Natural killer cell (primary cell): ENCODE data around the gene AKT1. TPM values are rescaled to one million over a fixed set of nuclear protein-coding genes. Genes with fewer than 3 reads are reported as not detected.

Experiments
- ATAC-seq, 3 donors: fragments of 150-1000 bp in 2 of 3; fragments of 200-7000 bp in 1 of 3; cut with Tn5 transposase; 1 replicate in 1 of 3; 2 replicates in 2 of 3; pipeline ENCODE4 v1.10.0; 2021; ENCODE audit warnings: mild to moderate bottlenecking in 2 of 3, moderate library complexity in 2 of 3
- DNase-seq, 2 donors: peaks; one replicate each; pipeline versions ENCODE4 v3.0.0 to v3.0.0-alpha.2; 2013 to 2021; ENCODE audit warnings: mixed read lengths in 1 of 2
- H3K27ac ChIP-seq: one replicate; pipeline ENCODE4 v1.5.1; 2013; ENCODE audit warnings: mild to moderate bottlenecking, low read length
- H3K27me3 ChIP-seq: one replicate; pipeline ENCODE4 v1.6.1; 2013; ENCODE audit warnings: low read length; ENCODE audit not compliant: control insufficient read depth, insufficient read depth
- H3K36me3 ChIP-seq: one replicate; pipeline ENCODE4 v1.6.1; 2013; ENCODE audit warnings: low read length; ENCODE audit not compliant: control insufficient read depth, insufficient read depth
- H3K4me1 ChIP-seq: one replicate; pipeline ENCODE4 v1.6.1; 2013; ENCODE audit warnings: low read length; ENCODE audit not compliant: control insufficient read depth, insufficient read depth
- H3K4me3 ChIP-seq: one replicate; pipeline ENCODE4 v1.5.1; 2013; ENCODE audit warnings: low read length
- H3K9me3 ChIP-seq: one replicate; pipeline ENCODE4 v1.6.1; 2013; ENCODE audit warnings: low read length; ENCODE audit not compliant: control insufficient read depth, insufficient read depth
- H3K27ac Mint-ChIP-seq, 2 donors: one replicate each; pipeline ENCODE4 v1.8.0; 2022; ENCODE audit warnings: mild to moderate bottlenecking in 2 of 2, mixed read lengths in 2 of 2, moderate library complexity in 1 of 2
- H3K27me3 Mint-ChIP-seq, 2 donors: one replicate each; pipeline ENCODE4 v1.8.0; 2022; ENCODE audit warnings: low read depth in 2 of 2, mixed read lengths in 2 of 2
- H3K36me3 Mint-ChIP-seq: one replicate; pipeline ENCODE4 v1.8.0; 2022; ENCODE audit warnings: mixed read lengths
- H3K4me1 Mint-ChIP-seq, 2 donors: one replicate each; pipeline ENCODE4 v1.8.0; 2022; ENCODE audit warnings: mixed read lengths in 2 of 2
- H3K4me3 Mint-ChIP-seq: one replicate; pipeline ENCODE4 v1.8.0; 2022; ENCODE audit warnings: mild to moderate bottlenecking, moderate library complexity, mixed read lengths
- H3K9me3 Mint-ChIP-seq, 2 donors: one replicate each; pipeline ENCODE4 v1.8.0; 2022; ENCODE audit warnings: mixed read lengths in 2 of 2
- CTCF ChIP-seq: fragments of 200-600 bp; IDR thresholded peaks from one replicate; pipeline ENCODE4 v1.8.0; 2022; ENCODE audit warnings: antibody characterized with exemption
- WGBS: methylation state at CpG from one replicate; pipeline ENCODE4 v1.1.7; 2013; ENCODE audit warnings: missing lambda C conversion rate; ENCODE audit not compliant: insufficient coverage; 5-methylcytosine and 5-hydroxymethylcytosine counted together
- intact Hi-C: fragments of 100-400 bp; cut with micrococcal nuclease; formaldehyde crosslinking; loops from one replicate; pipeline ENCODE4 v1.14.2; 2022
- total RNA-seq, 4 donors: library from RNA; stranded (reverse); fragments of 120-200 nt in 1 of 4; gene quantifications; one replicate each; pipeline versions ENCODE4 v1.2.3 to v1.2.4, GENCODE V29; 2013 to 2022

AKT1 gene
- total RNA-seq, 3 donors from 2014 or later (not counting 1 experiment from before 2014, with no cell fraction given), result 152 to 163 (median 153) TPM

DNA sequence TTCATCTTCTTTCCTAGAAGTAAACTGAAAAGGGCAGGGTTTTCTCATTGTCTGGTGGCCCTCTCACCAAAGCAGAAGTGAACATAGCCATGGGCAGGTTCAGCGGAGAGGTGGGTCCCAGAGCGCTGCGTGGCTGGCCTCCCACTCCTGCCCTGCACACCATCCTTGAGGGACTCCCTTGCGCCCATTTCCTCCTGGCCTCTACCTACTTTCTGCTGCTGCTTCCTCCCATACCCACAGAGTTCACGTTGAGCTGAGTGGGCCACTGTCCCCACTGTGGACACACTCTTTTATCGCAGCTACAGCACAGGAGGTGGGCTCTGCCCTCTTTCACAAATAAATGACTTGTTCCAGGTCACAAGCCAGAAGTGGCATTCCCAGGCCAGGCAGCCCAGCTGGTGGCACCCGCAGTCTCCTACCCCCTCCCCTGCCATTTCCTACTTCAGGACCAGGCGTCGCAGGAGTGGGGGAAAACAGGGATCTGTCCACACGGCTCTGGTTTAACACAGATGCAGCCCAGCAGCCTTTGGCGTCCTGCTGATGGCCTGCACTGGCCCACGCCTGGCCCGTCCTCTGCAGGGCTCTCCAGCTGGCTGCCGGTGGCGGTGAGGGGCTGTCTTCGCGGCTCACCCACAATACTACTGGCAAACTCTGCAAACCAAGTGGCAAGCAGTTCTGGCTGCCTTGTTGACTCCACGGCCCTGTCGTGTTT lies 37.7 kb downstream of the AKT1 start:
- no peak overlapping the region for H3K27ac Mint-ChIP-seq
- H3K4me3 Mint-ChIP-seq, result no peak overlapping the region
- H3K4me3 ChIP-seq, result no peak overlapping the region
- intact Hi-C loops, result no loop called here
- H3K9me3 Mint-ChIP-seq, result no peaks in the 10 kb centered on the region
- ATAC-seq (no peak), DNase-seq (no peak)
- TF ChIP-seq CTCF, result no peak
- peaks cover 24 to 44% of the 10 kb centered on the region in 2 donors for H3K4me1 Mint-ChIP-seq
- H3K36me3 Mint-ChIP-seq, result no peaks in the 10 kb centered on the region
- no peak overlapping the region for H3K27ac ChIP-seq
- H3K4me1 ChIP-seq, result peaks cover 31% of the 10 kb centered on the region
- H3K27me3 ChIP-seq, result no peaks in the 10 kb centered on the region
- 89% methylated on average over 19 of the region's 19 CpGs for WGBS
- no peaks in the 10 kb centered on the region for H3K27me3 Mint-ChIP-seq
- no peaks in the 10 kb centered on the region for H3K9me3 ChIP-seq
- H3K36me3 ChIP-seq, result peaks cover 22% of the 10 kb centered on the region

DNA sequence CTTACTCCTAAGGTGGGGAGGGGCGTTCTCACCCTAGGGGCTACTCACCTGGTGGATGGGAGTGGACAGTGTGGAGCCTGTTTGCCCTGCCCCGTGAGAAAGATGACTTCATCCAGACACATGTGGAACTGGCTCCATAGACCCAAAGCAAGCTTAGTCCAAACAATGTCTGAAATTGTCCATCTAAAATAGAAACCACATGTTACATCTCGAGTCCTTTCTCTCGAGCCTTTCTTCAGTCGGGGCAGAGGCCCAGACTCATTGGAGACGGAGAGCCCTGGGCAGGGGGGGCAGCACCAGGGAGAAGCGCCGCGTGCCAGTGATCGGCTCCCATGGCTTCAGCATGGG lies 38.3 kb downstream of the AKT1 start:
- Histone ChIP-seq H3K36me3 (peaks cover 20% of the 10 kb centered on the region), H3K27ac (no peak overlapping the region), H3K9me3 (no peaks in the 10 kb centered on the region), H3K4me1 (peaks cover 33% of the 10 kb centered on the region), H3K27me3 (no peaks in the 10 kb centered on the region), H3K4me3 (no peak overlapping the region)
- no peaks in the 10 kb centered on the region for H3K36me3 Mint-ChIP-seq
- no peaks in the 10 kb centered on the region for H3K27me3 Mint-ChIP-seq
- DNase-seq (no peak), ATAC-seq (no peak)
- no peak for TF ChIP-seq CTCF
- no peak overlapping the region for H3K27ac Mint-ChIP-seq
- intact Hi-C loops, result no loop called here
- WGBS, result 90% methylated on average over 10 of the region's 10 CpGs
- no peak overlapping the region for H3K4me3 Mint-ChIP-seq
- H3K4me1 Mint-ChIP-seq, result peaks cover 25 to 49% of the 10 kb centered on the region in 2 donors
- no peaks in the 10 kb centered on the region for H3K9me3 Mint-ChIP-seq

DNA sequence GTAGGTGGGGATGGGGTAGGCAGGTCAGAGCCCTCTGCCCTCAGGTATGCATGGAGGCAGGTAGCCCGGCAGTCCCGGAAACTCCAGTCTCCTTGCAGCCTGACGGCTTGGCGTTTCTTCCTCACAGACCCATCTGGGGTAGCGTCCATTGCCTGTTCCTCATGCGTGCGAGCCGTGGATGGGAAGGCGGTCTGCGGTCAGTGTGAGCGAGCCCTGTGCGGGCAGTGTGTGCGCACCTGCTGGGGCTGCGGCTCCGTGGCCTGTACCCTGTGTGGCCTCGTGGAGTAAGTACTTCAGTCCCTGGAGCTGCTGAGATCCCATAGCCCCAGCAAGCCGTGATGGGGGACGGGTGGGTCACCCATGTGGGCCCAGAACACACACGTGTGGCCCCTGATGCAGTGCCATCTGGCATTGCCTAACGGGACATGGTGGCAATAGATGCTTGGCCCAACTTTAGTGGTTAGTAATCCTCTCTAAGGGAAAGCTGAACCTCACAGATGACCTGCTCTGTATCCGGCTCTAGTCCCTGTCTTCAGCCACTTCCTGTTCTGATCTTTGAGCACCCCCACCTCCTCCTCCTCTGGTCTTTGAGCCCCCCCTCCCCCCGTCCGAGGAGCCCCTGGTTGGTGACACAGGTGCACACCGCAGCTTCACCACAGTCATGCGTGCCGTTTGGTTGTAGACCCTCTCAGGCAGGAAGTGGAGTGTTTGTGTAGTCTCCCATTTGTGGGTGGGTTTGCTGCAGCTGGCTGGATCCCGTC lies 38.9 kb downstream of the AKT1 start:
- no peak for DNase-seq
- Mint-ChIP-seq H3K36me3 (no peaks in the 10 kb centered on the region), H3K4me1 (peaks cover 25 to 49% of the 10 kb centered on the region in 2 donors), H3K9me3 (no peaks in the 10 kb centered on the region), H3K27me3 (no peaks in the 10 kb centered on the region), H3K27ac (no peak overlapping the region), H3K4me3 (no peak overlapping the region)
- Histone ChIP-seq H3K36me3 (peaks cover 18% of the 10 kb centered on the region), H3K4me3 (no peak overlapping the region), H3K27ac (no peak overlapping the region), H3K4me1 (peaks cover 37% of the 10 kb centered on the region), H3K27me3 (no peaks in the 10 kb centered on the region), H3K9me3 (no peaks in the 10 kb centered on the region)
- intact Hi-C loops, result no loop called here
- WGBS, result 67% methylated on average over 27 of the region's 27 CpGs
- TF ChIP-seq CTCF, result no peak
- no peak for ATAC-seq
